CD4-positive, alpha-beta T cell treated with Interleukin-10 for 1 hour (primary cell): ENCODE data around the gene ORC1.

ENCODE experiments used
- DNase-seq: peaks from one replicate; pipeline ENCODE4 v3.0.0-alpha.2; 2020

Gene ORC1

DNA sequence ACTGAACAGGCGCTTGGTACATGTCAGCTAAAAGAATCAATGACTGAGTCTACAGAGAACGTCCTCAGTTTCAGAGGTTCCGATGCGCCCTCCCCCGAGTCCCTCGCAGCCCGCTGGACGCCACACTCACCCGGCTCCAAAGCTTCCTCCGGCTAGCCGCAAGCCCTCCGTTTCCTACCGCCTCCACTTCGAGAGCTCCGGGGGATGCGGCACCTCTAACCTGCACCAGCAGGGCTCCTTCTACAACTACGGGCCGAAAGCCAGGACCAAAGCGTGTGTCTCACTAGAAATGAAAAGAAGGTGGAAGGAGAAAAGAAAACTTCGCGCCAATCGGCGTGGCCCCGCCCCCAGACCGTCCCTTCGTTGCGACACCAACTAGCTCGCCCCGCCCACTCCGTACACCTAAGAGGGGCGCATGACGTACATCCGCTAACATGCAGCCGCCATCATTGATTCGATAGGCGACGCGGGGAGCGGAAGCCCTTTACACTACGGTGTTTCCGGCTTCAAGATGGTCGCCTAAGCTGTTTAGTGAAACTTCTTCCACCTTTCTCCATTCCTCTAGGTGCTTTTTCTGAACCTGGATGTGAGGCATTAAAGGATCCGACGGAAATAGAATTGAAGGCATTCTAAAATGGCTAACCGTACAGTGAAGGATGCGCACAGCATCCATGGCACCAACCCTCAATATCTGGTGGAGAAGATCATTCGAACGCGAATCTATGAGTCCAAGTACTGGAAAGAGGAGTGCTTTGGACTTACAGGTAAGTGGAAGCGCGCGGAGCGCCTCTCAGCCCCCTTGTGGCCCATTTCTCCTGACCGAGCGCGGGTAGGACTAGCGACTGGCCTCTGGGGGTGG, at the start of gene ORC1, which contains the start of gene PRPF38A:
Gene ORC1 (minus strand): TSS at position 308 of the 859 bp plus-strand sequence. CDS start 2,200 bp downstream, outside the sequence.
Gene PRPF38A (plus strand): TSS at position 487 of the 859 bp plus-strand sequence. CDS start 148 bp downstream, at position 635.
- peak; percentile 97 for DNase-seq

DNA sequence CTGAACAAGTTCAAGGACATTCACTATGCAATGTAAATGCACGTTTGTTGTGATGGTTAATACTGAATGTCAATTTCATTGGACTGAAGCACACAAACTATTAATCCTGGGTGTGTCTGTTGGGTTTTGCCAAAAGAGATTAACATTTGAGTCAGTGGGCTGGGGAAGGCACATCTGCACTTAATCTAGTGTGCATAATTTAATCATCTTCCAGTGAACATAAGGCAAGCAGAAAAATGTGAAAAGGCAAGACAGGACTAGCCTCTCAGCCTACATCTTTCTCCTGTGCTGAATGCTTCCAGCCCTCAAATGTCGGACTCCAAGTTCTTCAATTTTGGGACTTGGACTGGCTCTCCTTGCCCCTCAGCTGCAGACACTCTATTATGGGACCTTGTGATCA, 40.2 kb upstream of the ORC1 start:
- no peak for DNase-seq

DNA sequence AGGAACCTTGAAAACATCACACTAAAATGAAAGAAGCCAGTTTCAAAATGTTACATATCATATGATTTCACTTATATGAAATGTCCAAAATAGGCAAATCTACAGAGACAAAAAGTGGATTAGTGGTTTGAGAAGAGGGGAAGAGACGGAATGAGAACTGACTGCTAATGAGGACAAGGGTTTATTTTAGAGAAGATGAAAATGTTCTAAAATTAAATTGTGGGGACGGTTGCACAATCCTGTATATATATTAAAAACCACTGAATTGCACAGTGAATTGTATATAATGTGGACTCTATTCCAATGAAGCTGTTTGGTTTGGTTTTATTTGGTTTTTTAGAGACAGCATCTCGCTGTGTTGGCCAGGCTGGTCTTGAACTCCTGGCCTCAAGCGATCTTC, 35.8 kb upstream of the ORC1 start:
- DNase-seq, result no peak

DNA sequence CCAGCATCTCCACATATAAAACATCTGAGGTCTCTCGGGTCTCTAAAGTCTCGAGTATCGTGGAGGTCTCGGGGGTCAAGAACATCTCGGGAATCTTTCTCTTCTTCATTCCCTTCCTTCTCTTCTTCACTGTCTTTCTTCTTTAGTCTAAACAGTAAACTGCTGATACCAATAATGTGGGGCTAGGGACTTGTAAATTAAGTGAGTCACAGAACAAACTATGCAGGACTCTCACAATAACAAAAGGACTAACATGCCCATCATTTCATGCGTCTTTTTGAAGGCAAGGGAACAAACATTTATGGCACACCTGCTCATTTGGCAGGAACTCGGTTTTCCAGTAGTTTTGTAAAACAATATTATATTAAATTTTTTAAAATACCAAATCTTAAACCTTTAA, 32.6 kb upstream of the ORC1 start:
- DNase-seq, result no peak

DNA sequence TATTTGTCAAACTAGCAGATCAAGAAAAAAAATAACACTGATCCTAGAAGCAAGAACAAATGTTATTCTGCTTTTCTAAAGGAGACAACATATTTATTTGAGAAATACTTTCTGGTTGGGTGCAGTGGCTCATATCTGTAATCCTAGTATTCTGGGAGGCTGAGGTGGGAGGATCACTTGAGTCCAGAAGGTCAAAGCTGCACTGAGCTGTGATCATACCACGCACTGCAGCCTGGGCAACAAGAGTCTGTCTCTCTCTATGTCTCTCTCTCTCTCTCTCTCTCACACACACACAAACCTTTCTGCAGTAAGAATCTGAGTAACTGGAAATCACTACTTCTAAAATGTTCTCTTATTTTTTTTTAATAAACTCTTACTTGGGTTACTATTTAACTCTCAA, 31.4 kb upstream of the ORC1 start:
- DNase-seq, result no peak

DNA sequence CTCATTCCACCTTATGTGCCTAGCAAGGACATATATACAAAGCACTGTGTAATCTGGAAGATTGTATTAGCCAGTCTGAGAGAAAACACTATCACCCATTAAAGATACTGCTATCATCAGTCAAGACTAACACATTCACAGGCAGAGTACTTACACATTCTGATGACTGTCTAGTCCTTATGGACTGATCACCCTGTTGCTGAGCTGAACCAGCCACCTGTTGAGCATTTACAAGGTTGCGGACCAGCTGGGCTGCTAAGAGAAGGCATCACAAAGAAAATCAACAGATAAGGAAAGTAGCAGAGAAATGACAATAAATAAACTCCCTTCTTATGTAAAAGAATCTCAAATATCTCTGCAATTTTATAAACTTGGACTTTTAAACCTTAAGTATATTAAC, 31.0 kb upstream of the ORC1 start:
- DNase-seq, result no peak

DNA sequence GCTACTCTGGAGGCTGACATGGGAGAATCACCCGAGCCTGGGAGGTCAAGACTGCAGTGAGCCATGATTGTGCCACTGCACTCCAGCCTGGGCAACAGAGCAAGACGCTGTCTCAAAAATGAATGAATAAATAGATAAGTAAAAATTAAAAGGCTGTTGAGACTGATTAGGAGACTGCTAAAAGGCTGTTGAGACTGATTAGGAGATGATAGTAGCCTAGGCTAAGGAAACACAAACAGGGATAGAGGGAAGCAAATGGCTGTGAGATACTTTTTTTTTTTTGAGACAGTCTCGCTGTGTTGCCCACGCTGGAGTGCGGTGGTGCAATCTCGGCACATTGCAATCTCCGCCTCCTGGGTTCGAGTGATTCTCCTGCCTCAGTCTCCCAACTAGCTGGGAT, 28.6 kb upstream of the ORC1 start:
- DNase-seq, result no peak

DNA sequence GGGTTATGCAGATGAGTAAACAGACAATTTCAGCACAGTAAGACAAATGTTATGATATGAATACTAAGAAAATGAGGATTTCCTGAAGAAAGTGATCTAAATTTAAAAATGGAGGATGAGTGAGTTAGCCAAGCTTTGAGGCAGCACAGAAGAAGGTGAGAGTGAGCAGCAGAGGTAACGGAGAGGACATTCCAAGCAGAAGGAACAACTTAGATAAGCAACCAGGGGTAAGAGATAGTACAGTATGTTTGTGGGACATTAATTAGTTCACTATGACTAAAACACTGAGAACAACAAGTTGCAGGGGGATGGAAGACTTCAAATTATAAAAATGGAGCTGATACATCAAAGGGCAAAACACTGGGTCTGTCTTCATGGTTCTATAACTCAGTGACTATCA, 22.9 kb upstream of the ORC1 start:
- DNase-seq, result no peak

DNA sequence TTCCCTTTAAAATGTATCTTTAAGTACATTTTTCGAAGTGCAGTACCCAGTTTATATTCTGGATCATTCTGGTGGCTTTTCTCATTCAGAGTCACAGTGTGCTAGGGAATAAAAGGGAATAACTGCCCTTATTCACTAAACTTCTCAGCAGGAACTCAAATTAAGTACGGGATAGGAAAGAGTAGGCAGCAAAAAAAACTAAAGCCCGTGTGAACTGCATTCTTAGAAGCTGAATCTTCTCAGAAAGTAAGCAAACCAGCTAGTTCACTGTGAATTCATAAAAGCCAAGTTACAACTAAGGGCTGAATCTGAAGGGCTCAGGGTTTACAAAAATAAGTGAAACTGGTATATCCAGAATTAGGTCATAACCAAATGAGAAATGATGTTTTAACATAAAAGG, 22.1 kb upstream of the ORC1 start:
- DNase-seq, result no peak

DNA sequence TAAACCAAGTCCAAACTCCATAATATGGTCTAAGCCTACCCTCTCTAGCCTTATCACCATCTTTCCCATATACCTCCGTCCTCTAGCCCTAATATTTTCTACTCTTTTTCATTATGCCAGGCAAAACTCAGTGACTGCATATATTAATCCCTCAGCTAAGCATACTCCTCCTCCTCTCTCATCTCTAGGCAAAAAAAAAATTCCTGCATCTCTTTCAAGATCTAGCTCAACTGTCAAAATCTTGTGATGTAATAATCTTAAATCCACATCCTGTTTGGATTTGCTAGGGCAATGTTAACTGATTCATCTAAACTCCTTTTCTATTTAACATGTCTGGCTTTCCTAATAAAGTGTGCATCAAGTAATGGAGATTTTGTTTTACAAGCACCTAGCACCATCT, 20.6 kb upstream of the ORC1 start:
- DNase-seq, result peak; percentile 17

DNA sequence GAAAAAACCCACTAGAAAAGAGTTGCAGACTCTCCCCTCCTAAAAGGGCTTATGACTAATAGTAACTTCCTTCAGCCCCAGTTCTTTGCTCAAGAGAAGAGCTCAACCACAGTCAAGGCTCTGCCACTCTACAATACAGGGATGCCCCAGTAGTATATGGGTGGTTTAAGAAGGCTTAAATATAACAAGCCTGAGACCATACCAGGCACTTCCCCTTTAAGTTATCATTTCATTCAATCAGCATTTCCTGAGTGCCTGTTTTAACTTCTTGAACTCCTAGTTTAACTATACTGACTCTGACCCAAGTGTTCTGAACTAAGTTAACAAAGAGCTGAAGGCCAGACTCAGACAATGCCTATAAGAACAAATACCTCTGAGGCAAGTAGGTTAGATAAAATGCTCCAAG, 20.0 kb upstream of the ORC1 start:
- peak; percentile 76 for DNase-seq

DNA sequence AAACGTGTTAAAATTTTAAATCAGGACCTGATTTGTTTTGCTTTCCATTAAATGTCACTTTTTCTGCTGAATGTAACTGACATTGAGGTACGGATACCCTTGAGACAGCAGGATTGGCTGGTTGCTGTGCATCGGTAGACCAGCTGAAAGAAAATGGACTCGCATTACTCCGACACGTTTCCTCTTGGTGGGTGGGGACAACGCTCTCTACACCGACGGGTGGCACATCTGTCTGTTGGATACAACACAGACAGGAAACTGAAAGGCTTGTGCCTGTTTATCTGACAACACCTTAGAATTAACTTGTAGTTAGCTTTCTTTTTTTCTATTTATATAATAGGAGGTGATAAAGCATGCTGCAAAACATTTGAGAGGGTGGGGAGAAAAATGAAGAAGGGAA, 19.5 kb upstream of the ORC1 start:
- peak; percentile 86 for DNase-seq

DNA sequence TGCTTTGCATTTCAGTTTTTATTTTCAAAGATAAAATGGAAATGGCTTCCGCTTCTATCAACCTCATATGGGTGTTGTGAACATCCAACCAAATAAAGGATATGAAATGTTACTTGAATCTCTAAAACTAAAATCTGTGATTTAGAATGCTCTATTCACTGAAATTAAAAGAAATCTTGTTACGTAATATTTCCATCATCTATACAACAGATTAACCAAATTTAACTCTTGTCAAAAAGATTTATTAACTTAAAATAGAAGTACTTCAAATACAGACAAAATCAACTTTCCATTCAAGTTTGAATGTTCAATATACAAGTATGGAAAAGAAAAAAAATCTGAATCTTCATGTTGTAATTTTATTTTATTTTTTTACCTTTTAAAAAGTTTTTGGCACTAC, 18.8 kb upstream of the ORC1 start:
- DNase-seq, result no peak

DNA sequence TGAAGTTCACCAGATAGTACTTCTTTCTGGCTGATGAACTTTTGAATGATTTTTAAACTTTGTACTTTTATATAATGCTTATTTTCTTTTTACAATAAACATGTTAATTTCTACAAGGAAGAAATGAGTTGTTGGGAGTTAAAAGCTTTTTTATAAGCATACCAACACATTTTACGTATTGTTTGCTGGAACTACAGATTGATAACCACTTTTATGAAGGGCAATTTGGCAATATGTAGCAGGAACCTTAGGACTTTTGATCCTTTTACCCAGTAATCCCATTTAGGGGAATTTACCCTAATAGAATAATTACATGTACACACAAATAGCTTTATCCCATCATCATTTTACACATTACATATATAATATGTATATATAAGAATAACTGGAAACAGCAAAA, 16.5 kb upstream of the ORC1 start:
- no peak for DNase-seq

DNA sequence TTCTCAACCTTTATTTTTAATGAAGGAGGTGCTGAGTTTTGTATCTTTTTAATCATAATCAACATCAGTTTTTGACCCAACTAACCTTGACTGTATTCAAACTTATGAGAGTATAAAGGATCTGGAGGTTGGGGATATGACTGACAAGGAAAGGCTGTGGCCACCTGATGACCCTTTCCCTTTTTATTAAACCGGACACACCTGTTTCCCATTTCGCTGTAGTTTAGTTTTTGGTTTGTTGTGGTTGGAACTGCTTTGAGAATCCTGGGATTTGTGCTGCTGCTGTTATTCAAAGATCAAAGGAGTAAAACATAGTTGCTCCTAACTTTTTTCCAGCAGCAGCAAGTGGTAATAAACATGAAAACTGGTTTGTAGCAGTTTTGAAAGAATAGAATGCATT, 12.6 kb upstream of the ORC1 start:
- DNase-seq, result no peak

DNA sequence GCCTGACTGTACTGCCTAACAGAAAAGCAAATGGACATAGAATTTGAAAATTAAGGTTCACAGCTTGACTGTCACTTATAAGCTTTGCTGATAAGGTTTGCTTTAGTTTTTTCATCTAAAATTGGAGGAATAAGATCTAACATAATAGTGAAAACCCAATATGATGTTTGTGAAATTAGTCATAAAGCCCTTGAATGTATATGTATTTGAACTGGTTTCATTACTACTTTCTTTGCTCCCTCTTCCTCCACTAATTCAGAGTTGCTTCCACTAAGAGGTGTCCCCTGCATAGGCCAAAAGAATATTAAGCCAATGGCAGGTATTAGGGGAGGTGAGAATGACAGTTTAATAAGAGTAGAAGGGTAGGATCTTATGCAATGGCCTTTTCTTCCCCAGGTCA, 10.7 kb upstream of the ORC1 start:
- DNase-seq, result no peak

DNA sequence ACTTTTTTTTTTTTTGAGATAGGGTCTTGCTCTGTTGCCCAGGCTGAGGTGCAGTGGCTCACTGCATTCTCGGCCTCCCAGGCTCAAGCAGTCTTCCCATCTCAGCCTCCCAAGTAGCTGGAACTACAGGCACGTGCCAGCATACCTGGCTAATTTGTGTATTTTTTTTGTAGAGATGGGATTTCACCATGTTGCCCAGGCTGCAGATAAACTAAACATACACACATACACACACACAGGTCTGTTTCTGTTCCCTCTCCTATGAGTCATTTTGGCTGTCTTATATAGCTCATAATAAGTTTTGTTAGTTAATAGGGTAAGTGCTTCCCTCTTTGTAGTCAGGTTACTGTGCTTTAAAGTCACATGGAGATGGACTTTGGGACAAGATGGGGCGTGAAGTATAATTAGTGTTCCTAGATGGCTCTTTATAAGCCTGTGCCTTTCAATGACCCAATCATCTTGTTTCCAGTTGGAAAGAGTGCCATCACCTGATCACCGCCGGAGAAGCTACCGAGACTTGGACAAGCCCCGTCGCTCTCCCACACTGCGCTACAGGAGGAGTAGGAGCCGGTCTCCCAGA, 9.3 kb upstream of the ORC1 start:
- DNase-seq, result no peak

DNA sequence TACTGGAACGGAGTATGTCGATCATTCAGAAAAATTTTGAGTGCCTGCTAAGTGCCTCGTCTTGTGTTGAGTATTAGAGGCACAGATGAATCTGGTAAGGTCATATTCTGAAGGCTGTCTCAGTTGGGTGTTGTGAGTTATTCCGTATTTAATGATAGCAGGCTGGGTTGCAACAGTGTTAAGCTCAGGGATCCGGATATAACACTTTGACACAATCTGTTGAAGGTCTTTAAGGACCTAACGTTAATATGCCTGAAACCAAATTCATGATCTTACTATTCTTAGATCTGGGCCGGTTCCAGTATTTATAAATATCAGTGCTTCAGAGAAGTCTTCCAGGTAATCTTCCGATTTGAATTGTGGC, 734 bp upstream of the ORC1 start:
- DNase-seq, result no peak

DNA sequence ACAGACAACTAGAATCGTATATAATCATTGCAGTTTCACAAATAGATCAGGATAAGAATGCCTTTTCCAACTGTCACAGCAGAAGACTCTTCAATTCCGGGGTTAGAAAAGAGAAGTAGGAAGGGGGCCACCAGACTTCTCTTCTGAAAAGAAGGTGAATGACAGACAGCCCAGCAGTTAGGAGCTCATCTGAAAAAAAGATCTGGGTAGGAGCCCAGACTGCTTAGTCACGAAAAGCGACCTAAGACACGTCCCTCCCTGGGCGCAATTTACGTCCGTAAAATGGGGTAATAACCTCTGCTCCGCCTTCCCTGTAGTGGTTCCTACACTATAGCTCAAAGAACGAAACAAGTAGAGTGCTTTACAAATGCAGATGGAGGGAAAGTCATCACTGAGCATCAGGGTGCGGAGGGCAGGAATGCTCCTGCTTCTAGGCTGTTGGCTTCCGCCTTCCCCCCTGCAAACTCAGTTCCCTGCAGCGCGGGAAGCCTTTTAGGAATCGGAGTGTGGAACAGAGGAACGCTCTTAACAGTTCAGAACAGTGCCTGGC, 582 bp downstream of the ORC1 start:
- DNase-seq, result peak; percentile 60

DNA sequence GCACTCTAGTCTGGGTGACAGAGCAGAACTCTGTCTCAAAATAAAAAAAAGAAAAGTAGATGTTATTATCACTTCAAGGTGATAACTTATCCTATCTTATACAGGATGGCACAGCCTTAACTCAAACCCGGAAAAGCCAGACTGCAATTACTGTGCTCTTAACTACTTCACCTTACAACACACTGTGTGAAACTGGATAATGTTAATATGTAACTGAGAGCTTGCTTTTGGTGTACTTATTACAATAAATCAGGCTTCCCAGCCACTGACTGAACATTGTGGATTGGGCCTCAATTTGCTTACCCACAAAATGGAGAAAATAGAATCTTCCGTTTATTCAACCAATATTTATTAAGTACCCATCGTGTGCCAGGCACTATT, 1.4 kb downstream of the ORC1 start:
- DNase-seq, result no peak

DNA sequence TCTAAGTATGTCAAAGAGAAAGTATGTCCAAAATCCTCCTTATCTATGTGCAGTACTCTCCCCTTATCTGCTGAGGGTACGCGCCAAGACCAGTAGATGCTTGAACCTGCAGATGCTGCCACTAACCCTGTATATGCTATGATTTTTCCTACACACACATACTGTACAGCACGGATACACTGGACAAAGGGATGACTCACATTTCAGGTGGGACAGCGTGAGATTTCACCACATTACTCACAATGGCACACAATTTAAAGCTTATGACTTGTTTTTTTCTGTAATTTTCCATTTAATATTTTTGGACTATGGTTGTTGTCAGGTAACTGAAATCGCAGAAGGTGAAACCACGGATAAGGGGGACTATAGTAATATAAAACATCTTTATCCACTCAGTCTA, 4.1 kb downstream of the ORC1 start:
- no peak for DNase-seq

DNA sequence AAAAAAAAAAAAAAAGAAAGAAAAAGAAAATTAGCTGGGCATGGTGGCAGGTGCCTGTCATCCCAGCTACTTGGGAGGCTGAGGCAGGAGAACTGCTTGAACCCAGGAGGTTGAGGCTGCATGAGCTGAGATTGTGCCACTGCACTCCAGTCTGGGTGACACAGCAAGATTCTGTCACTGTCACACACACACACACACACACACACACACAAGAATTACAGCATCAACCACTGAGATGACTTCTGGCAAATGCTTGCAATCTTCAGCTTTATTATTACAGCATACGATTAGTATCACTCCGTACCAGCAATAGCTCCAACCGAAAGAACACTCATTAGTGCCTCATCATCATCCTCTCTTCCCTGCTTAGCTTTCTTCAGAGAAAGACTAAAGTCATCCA, 4.6 kb downstream of the ORC1 start:
- no peak for DNase-seq

DNA sequence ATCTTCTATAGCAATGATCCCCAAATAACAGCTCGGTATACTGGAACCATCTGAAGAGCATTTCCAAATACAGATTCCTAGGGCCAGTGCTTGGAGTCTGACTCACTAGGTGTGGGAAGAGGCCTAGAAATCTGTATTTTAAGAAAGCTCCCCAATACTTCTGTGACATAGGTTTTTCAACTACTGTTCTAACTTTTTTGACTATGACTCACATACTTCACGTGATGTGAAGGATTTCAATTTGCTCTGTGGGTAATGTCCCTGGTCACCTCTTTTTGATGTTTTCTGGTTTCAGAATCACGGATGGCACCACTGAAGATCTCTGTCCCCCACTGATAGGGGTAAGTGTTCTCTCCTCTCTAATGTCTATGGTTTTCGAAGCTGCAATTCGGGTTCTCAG, 11.0 kb downstream of the ORC1 start:
- DNase-seq, result no peak

DNA sequence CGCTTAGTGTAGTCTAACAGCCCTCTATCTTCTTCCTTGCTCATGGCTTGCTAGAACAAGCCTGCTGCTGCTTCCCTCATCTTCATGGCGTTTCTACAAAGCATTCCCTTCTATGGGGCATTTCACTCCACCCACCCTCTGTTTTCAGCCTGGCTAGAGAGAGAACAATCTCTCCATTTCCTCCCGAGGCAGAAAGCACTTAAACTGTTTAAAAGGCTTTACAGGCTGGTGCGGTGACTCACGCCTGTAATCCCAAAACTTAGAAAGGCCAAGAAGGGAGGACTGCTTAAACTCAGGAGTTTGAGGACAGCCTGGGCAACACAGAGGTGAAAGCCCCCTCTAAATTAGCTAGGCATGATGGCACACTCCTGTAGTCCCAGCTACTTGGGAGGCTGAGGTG, 17.8 kb downstream of the ORC1 start:
- DNase-seq, result no peak

DNA sequence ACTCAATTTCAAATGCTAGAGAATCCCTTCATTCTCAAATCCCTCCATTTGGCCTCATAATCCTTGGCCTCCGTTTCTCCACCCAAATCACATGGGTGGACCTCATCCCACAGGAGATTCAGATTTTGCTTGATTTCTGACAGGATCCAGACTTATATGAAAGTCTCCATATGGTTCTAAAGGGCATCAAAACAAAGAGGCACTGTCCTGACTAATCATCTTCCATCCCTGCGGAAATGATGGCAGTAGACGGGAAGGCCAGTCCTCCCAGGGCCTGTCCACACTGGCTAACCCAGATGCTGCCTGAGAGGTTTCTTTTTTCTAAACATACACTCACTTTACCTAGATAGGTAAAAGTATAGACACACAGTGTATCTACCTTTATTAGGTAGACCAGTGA, 18.8 kb downstream of the ORC1 start:
- no peak for DNase-seq
